Fibroblast of pulmonary artery (primary cell): Measurements from ENCODE around the gene UQCC5.

Experiments used
- DNase-seq: peaks from one replicate; pipeline ENCODE4 v3.0.0-alpha.2; 2010; ENCODE audit warnings: low read depth
- H3K4me3 ChIP-seq: replicated peaks from 2 replicates; pipeline ENCODE4 v1.5.1; 2011; ENCODE audit warnings: low read depth, mild to moderate bottlenecking, control low read depth, low read length, moderate library complexity
- CTCF ChIP-seq: IDR thresholded peaks from 2 replicates; pipeline ENCODE4 v1.5.1; 2011; ENCODE audit warnings: mild to moderate bottlenecking, control low read depth, low read length, inconsistent platforms; ENCODE audit errors: missing control alignments

UQCC5 gene

GRCh38 chr3:52558436-52558835, 22.0 kb downstream of the UQCC5 start:
- TF ChIP-seq CTCF = no peak
- H3K4me3 ChIP-seq = no peak overlapping the region
- no peak for DNase-seq

GRCh38 chr3:52561028-52561747, 24.8 kb downstream of the UQCC5 start:
- no peak for DNase-seq
- TF ChIP-seq CTCF = no peak
- no peak overlapping the region for H3K4me3 ChIP-seq

- no peak overlapping the region for H3K4me3 ChIP-seq
- no peak for DNase-seq
- no peak for TF ChIP-seq CTCF
Observed at GRCh38 chr3:52563984-52564383, 27.6 kb downstream of the UQCC5 start.

- no peak for DNase-seq
- no peak for TF ChIP-seq CTCF
- no peak overlapping the region for H3K4me3 ChIP-seq
Observed at GRCh38 chr3:52568069-52568468, 31.7 kb downstream of the UQCC5 start.

- DNase-seq = peak; percentile 6
- no peak for TF ChIP-seq CTCF
- no peak overlapping the region for H3K4me3 ChIP-seq
Observed at GRCh38 chr3:52570076-52570475, 33.7 kb downstream of the UQCC5 start.

GRCh38 chr3:52572221-52572620, 35.8 kb downstream of the UQCC5 start:
- no peak overlapping the region for H3K4me3 ChIP-seq
- TF ChIP-seq CTCF = no peak
- no peak for DNase-seq

- no peak for DNase-seq
- TF ChIP-seq CTCF = no peak
Observed at GRCh38 chr3:52574056-52574965, 37.9 kb downstream of the UQCC5 start.

More at GRCh38 chr3:52574056-52574965, 37.9 kb downstream of the UQCC5 start:
- no peak overlapping the region for H3K4me3 ChIP-seq
